LNCaP clone FGC (cell line): ENCODE data around the gene GMEB2.

Experiments used
- DNase-seq: peaks from one replicate; pipeline ENCODE4 v3.0.0-alpha.2; 2011; ENCODE audit warnings: low read depth
- H3K4me3 ChIP-seq: 2 replicates; pipeline ENCODE4 v1.5.1; 2011; ENCODE audit warnings: mild to moderate bottlenecking, low read depth, low read length, control low read depth
- CTCF ChIP-seq: IDR thresholded peaks from 2 replicates; pipeline ENCODE4 v1.5.1; 2012; ENCODE audit warnings: mild to moderate bottlenecking; ENCODE audit not compliant: control insufficient read depth, insufficient read depth; ENCODE audit errors: extremely low read depth

The GMEB2 gene

GRCh38 chr20:63556873-63557478, 69.9 kb downstream of the GMEB2 start:
- DNase-seq: no peak
- no peak for TF ChIP-seq CTCF
- H3K4me3 ChIP-seq: no peak overlapping the region

GRCh38 chr20:63555661-63556381, 71.1 kb downstream of the GMEB2 start:
- DNase-seq: no peak
- no peak for TF ChIP-seq CTCF

GRCh38 chr20:63554361-63555278, 72.3 kb downstream of the GMEB2 start:
- H3K4me3 ChIP-seq: no peak overlapping the region
- no peak for DNase-seq

More at GRCh38 chr20:63555661-63556381, 71.1 kb downstream of the GMEB2 start:
- H3K4me3 ChIP-seq: no peak overlapping the region

GRCh38 chr20:63553933-63554290, 73.0 kb downstream of the GMEB2 start, which contains the start of gene FNDC11:
Gene FNDC11, plus strand, starts transcription at chr20:63554159. Its CDS starts 1,505 bp downstream, at chr20:63555664.
- H3K4me3 ChIP-seq: peak within 1 kb of the TSS; percentile 31
- DNase-seq: no peak
- no peak for TF ChIP-seq CTCF

More at GRCh38 chr20:63554361-63555278, 72.3 kb downstream of the GMEB2 start:
- no peak for TF ChIP-seq CTCF

- H3K4me3 ChIP-seq: peak overlapping the region; percentile 31
- DNase-seq: no peak
- TF ChIP-seq CTCF: no peak
These were observed 73.5 kb downstream of the GMEB2 start for GRCh38 chr20:63553251-63553932.

- DNase-seq: no peak
- TF ChIP-seq CTCF: no peak
- H3K4me3 ChIP-seq: no peak overlapping the region
These were observed 74.2 kb downstream of the GMEB2 start for GRCh38 chr20:63552481-63553249.
